Medulla oblongata (tissue), 1 donor: Measurements from ENCODE around the gene PFKP.
A peak's percentile ranks its signal among the peaks of the same experiment; 100 is the strongest.

Source experiments
- DNase-seq: peaks from one replicate; pipeline ENCODE4 v3.0.0-alpha.2; 2015; ENCODE audit errors: extremely low spot score

PFKP gene

GRCh38 chr10:3135006-3135405 is 67.7 kb downstream of the PFKP start:
- DNase-seq: no peak

- peak; percentile 27 for DNase-seq
Measured at GRCh38 chr10:3136336-3136735, 69.0 kb downstream of the PFKP start.

GRCh38 chr10:3136763-3137611 is 69.6 kb downstream of the PFKP start:
- DNase-seq: peak; percentile 51

- DNase-seq: no peak
Measured at GRCh38 chr10:3137958-3138726, 70.8 kb downstream of the PFKP start.

GRCh38 chr10:3139216-3139910 is 72.0 kb downstream of the PFKP start:
- no peak for DNase-seq

- peak; percentile 61 for DNase-seq
Measured at GRCh38 chr10:3140280-3140679, 72.9 kb downstream of the PFKP start.

- no peak for DNase-seq
Measured at GRCh38 chr10:3141351-3142005, 74.1 kb downstream of the PFKP start.

- DNase-seq: no peak
Measured at GRCh38 chr10:3142146-3142875, 75.0 kb downstream of the PFKP start.

- no peak for DNase-seq
Measured at GRCh38 chr10:3143366-3143765, 76.0 kb downstream of the PFKP start.

- DNase-seq: no peak
Measured at GRCh38 chr10:3143791-3144434, 76.6 kb downstream of the PFKP start.

- no peak for DNase-seq
Measured at GRCh38 chr10:3145366-3145765, 78.0 kb downstream of the PFKP start.

- no peak for DNase-seq
Measured at GRCh38 chr10:3146289-3146688, 78.9 kb downstream of the PFKP start.

- no peak for DNase-seq
Measured at GRCh38 chr10:3147117-3147820, 79.9 kb downstream of the PFKP start.

GRCh38 chr10:3148041-3148440 is 80.7 kb downstream of the PFKP start:
- no peak for DNase-seq

GRCh38 chr10:3148994-3149393 is 81.6 kb downstream of the PFKP start:
- DNase-seq: no peak

GRCh38 chr10:3149918-3150317 is 82.6 kb downstream of the PFKP start:
- no peak for DNase-seq

GRCh38 chr10:3150366-3150765 is 83.0 kb downstream of the PFKP start:
- no peak for DNase-seq

- DNase-seq: no peak
Measured at GRCh38 chr10:3150961-3151360, 83.6 kb downstream of the PFKP start.

- DNase-seq: no peak
Measured at GRCh38 chr10:3151889-3152565, 84.7 kb downstream of the PFKP start.

GRCh38 chr10:3152566-3152935 is 85.2 kb downstream of the PFKP start:
- DNase-seq: no peak
